ENCODE results near the gene HINT3.
"Not testable (repeated sequence)": the region's sequence is repeated elsewhere in the genome, so short reads cannot be mapped to it uniquely, and the experiment has no call there.

Gene HINT3

DNA sequence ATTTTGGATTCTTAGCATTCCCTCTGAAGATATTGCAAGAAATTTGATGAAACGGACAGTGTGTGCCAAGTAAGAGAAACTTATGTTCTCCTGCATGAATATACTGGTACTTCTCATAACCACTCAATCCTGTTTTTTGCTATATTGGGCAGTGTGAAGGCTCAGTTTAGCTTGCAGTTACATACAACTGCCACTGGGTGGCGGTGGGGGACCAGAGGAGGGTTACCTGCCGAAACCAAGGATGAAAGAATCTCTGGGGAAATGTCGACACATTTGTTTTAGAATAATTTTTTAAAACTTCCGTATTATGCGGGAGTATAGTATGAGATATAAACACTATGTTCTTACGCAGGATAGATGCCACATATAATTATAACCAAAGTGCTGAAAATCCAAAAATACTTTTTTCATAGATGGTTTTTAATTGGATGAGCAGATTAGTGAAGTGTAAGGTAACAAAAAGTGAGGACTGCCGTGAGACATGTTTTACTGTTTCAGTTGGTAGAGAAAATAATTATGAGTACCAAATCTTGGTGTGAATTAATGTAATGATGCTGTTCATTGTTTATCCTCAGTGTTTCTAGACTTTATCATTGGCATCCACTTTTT lies 39.5 kb downstream of the HINT3 start:
- Mint-ChIP-seq H3K27ac (no peak overlapping the region), H3K27me3 (no peaks in the 10 kb centered on the region), H3K4me1 (peaks cover 30% of the 10 kb centered on the region), H3K9me3 (no peaks in the 10 kb centered on the region), H3K4me3 (peak overlapping the region; percentile 34 to 41)
- ATAC-seq (peak; percentile 90), DNase-seq (peak; percentile 58 to 59)

DNA sequence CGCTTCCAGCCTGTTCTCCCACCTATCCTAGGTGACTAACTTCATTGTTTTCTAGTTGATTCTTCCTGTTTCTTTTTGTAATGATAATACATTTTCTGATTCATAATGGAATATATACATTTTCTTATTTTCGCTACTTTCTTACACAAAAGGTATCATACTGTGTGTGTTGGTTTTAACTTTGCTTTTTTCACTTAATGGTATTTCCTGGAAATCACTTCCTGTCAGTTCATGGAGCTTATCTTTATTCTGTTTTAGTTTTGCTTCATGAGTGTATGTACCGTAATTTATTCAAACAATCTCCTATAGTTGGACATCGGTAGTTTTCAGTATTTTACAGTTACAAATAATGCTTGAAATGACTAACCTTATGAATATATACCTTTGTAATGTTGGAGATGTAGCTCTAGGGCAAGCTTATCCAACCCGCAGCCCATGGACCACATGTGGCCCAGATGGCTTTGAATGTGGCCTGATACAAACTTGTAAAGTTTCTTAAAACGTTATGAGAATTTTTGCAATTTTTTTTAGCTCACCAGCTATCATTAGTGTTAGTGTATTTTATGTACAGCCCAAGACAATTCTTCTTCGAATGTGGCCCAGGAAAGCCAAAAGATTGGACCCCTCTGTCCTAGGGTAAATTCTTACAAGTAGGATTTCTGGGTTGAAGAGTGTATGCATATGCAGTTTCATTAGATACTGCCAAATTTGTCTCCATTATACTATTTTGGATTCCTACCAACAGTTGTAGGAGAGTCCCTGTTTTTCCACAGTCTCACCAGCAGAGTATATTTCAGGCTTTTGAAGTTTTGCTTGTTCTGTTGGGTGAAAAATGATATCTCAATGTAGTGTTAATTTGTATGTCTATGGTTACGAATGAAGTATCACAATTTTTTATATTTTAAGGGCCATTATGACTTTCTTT lies 46.4 kb downstream of the HINT3 start:
- no peak for DNase-seq
- peak overlapping the region in 1 of 2 donors; percentile 16 for H3K4me3 Mint-ChIP-seq

DNA sequence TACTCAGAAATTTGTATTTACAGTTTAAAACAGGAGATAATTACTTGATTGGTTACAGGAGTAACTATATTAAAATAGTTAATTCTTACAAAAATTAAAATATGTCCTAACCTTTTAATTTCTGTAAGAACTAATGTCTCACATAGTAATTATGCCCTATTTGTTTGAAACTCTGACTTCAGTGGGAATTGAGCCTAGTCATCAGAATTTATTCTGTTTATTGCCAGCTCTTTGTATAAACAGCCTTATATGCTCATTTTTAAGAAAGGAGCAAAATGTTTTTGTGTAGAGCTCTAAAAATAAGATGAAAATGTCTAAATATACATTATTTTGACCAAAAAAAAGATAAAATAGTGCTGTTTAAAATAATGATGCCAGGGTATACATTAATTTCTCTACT lies 51.2 kb downstream of the HINT3 start:
- H3K9me3 Mint-ChIP-seq = no peaks in the 10 kb centered on the region
- ATAC-seq (no peak), DNase-seq (no peak)
- peaks cover 3% of the 10 kb centered on the region for H3K4me1 Mint-ChIP-seq
- H3K27ac Mint-ChIP-seq = no peak overlapping the region
- H3K4me3 Mint-ChIP-seq = no peak overlapping the region
- H3K27me3 Mint-ChIP-seq = no peaks in the 10 kb centered on the region

More for the DNA sequence above, 46.4 kb downstream of the HINT3 start:
- no peak for ATAC-seq
- peaks cover 17% of the 10 kb centered on the region for H3K4me1 Mint-ChIP-seq
- H3K27ac Mint-ChIP-seq = peak overlapping the region; percentile 49 to 59
- no peaks in the 10 kb centered on the region for H3K9me3 Mint-ChIP-seq
- H3K27me3 Mint-ChIP-seq = no peaks in the 10 kb centered on the region

DNA sequence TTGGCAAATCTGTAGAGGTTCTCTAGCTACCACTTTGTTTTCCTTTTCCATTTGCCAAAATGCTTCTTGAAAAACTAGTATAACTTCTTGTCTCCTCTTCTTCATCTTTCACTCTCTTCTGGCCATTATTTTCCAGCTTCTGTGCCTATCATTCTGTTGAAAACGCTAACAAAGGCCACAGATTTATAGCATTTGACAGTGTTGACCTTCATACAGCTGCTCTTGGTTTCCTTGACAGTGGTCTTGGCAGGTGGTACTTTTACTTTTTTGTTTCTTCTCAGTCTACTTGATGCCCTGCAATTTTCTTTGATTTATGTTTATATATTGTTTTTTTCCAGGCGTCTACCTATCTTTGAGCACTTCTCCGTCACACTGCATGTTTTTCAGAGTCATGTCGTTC lies 53.5 kb downstream of the HINT3 start:
- Mint-ChIP-seq H3K9me3 (no peaks in the 10 kb centered on the region), H3K27me3 (no peaks in the 10 kb centered on the region), H3K27ac (no peak overlapping the region), H3K4me1 (no peaks in the 10 kb centered on the region), H3K4me3 (no peak overlapping the region)
- ATAC-seq = no peak
- no peak for DNase-seq

DNA sequence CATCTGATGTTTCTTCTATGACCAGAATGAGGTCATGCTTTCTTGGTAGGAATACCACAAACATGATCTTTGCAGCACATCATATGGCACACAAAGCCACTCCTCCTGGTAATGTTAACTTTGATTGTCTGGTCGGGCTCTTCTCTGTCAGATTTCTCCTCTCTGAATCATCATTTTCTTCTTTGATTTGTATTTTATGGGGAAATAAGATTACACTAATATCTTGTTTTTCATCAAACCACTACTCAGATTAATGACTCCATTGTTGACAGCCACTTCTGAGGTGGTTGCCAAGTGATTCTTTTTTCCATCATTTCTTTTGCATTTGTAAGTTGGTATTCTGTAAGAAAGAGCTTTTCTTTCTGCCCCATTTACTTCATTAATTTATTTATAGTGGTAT lies 59.3 kb downstream of the HINT3 start:
- Mint-ChIP-seq H3K27me3 (no peaks in the 10 kb centered on the region), H3K4me3 (no peak overlapping the region)
- no peak for DNase-seq

DNA sequence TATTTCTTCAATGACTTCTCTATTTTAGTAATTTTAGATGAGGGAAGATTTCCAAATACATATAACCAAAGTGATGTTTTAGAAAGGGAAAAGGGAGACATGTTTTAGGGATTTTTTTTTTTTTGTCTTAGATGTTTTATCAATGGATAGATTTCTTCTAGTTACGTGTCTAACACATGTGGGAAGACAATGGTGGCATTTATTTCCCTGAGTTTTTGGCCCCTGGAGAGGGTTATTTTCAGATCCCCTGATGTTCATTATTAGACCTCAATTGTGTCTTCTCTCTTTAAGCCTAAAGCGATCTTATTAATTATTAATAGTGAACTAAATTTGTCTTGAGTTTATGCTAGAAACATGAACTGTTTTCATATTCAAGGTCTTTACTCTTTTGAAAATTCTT lies 60.0 kb downstream of the HINT3 start:
- no peaks in the 10 kb centered on the region for H3K9me3 Mint-ChIP-seq

More for the DNA sequence above, 59.3 kb downstream of the HINT3 start:
- Mint-ChIP-seq H3K4me1 (no peaks in the 10 kb centered on the region), H3K9me3 (no peaks in the 10 kb centered on the region), H3K27ac (peak overlapping the region in 1 of 2 donors; percentile 52)
- no peak for ATAC-seq

DNA sequence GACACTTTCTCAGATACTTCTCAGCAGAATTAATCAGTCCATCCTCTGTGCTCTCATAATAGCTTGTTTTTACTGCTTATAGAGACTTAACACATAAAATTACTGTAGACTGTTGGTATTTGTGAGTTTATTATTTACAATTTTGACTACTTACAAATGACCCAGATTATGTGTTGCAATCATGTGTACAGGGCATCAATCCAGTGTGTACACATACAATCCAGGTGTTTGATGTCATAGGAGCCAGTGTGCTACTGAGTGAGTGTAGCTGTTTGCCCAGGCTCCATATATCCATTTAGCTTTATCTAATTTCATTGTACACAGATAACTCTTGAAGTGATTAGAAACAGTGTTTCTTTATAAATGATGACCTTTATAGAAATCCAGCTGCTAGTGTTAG lies 61.1 kb downstream of the HINT3 start:
- H3K9me3 Mint-ChIP-seq = no peaks in the 10 kb centered on the region
- no peaks in the 10 kb centered on the region for H3K4me1 Mint-ChIP-seq
- no peak for DNase-seq
- no peak for ATAC-seq
- no peaks in the 10 kb centered on the region for H3K27me3 Mint-ChIP-seq
- H3K27ac Mint-ChIP-seq = no peak overlapping the region
- no peak overlapping the region for H3K4me3 Mint-ChIP-seq

More for the DNA sequence above, 60.0 kb downstream of the HINT3 start:
- Mint-ChIP-seq H3K4me1 (no peaks in the 10 kb centered on the region), H3K27me3 (no peaks in the 10 kb centered on the region), H3K4me3 (no peak overlapping the region), H3K27ac (no peak overlapping the region)
- ATAC-seq (no peak), DNase-seq (no peak)

DNA sequence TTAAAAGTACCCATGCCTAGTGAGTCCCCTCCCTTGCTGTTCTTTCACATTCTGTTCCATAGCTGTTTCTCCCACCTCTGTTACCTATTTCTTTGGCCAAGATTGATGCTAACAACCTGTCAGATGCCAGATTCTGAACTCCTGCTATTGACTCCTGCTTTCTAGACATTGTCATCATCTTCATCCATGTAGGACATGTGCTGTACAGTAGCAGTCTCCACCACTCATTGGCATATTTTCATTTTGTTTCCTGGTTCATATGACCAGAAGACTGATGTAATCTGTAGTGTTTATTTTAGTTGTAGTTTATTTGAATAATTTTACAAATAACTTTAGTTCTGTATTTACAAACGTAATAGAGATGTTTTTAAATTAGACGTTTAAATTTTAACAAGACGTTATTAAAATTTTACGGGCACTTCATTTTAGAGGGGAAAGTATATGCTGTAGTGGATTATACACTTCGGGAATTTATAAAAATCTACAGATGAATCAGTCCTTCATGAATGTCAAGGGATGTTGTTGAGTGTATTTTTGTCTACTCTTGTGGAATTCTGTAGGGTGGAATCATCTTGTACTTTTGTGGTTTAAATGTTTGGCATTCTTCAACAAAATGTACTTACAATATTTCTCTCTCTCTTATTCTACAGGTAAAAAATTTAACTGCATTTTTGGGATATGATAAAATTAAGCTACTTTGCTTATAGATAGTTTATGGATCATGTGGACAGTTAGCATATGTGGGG lies 63.9 kb downstream of the HINT3 start:
- ATAC-seq = no peak
- Mint-ChIP-seq H3K4me1 (no peaks in the 10 kb centered on the region), H3K27me3 (no peaks in the 10 kb centered on the region), H3K27ac (no peak overlapping the region), H3K9me3 (no peaks in the 10 kb centered on the region), H3K4me3 (no peak overlapping the region)
- DNase-seq = no peak

DNA sequence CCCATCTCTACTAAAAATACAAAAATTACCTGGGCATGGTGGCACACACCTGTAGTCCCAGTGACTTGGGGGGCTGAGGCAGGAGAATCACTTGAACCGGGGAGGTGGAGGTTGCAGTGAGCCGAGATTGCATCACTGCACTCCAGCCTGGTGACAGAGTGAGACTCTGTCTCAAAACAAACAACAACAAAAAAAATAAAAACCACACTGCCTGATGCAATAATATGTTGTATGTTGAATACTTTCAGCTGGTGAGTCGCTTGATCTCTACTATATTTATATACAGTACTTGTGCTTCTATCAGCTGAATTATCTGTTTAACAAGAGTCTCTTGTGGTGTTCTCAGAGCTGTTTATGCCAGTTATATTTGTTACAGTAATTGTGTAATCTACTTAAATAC lies 66.9 kb downstream of the HINT3 start:
- not testable (repeated sequence) for ATAC-seq, H3K27me3 Mint-ChIP-seq, H3K4me3 Mint-ChIP-seq, H3K4me1 Mint-ChIP-seq, H3K9me3 Mint-ChIP-seq, DNase-seq
- peak overlapping the region; percentile 74 to 78 for H3K27ac Mint-ChIP-seq

DNA sequence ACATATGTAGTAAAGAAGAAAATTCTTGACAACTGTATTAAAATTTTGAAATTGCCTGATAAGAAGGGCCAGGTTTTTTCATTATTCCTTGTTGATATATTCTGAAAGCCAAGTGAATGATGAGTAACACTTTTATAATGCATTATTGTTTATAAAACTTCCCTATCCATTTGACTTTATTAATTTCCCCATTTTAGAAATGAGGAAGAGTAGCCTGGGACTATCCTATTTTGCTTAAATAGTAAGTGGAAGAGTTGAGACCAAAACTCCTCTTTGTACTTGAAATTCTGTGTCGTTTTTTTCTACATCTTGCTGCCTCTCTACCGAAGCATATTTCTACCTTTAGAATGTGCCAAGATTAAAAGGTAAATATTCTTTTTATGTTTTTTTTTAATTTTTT lies 69.4 kb downstream of the HINT3 start:
- DNase-seq = no peak
- H3K27ac Mint-ChIP-seq = no peak overlapping the region
- H3K27me3 Mint-ChIP-seq = no peaks in the 10 kb centered on the region
- H3K9me3 Mint-ChIP-seq = no peaks in the 10 kb centered on the region
- ATAC-seq = no peak
- H3K4me1 Mint-ChIP-seq = no peaks in the 10 kb centered on the region
- no peak overlapping the region for H3K4me3 Mint-ChIP-seq

DNA sequence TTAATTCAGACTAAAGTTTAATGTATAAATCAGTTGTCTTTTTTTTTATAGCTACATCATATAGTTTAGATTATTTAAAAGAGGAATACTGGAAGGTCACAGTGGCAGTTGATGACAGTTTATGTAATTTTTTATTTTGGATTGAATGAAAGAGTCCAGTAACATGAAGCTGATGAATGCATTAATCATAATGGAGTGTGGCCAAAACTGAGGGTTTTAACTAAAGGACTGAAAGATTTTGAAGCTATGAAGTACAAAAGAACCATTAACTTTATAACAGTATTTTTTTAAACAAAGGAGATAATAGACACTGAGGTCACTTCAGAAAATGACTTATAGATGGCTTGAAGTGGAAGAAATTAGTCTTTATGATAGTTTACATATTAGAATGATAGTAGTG lies 71.0 kb downstream of the HINT3 start:
- no peak overlapping the region for H3K4me3 Mint-ChIP-seq
- H3K4me1 Mint-ChIP-seq = no peaks in the 10 kb centered on the region
- no peaks in the 10 kb centered on the region for H3K27me3 Mint-ChIP-seq
- ATAC-seq (no peak), DNase-seq (no peak)
- no peak overlapping the region for H3K27ac Mint-ChIP-seq
- H3K9me3 Mint-ChIP-seq = no peaks in the 10 kb centered on the region

Data from stimulated activated naive CD8-positive, alpha-beta T cell treated with anti-CD3 and anti-CD28 coated beads, Interleukin-15, amount 100 ng/mL, for 72 hours (primary cell).